Thymus (tissue), 2 donors: ENCODE results near the gene OR4D9. TPM values are rescaled to one million over a fixed set of nuclear protein-coding genes. Genes with fewer than 3 reads are reported as not detected.

Experiments
- polyA plus RNA-seq: library from polyadenylated mRNA; stranded (reverse); fragments of 200-250 nt; gene quantifications from one replicate; pipeline ENCODE4 v1.2.3, GENCODE V29; 2013
- total RNA-seq: library from RNA; stranded (reverse); fragments of 120-200 nt; gene quantifications from one replicate; pipeline ENCODE4 v1.2.4, GENCODE V29; 2013
- donor health status: healthy.

The OR4D9 gene
- total and polyA plus RNA-seq, 2 donors = 0.02 TPM; not detected in 1

Other genes starting within 250 kb of the OR4D9 start
- not detected for gene OR5AN1, start 152.6 kb upstream of the OR4D9 start, total RNA-seq
- under 0.01 TPM for gene OR5AN1, start 152.6 kb upstream of the OR4D9 start, polyA plus RNA-seq
- gene OR5A2, start 85.1 kb upstream of the OR4D9 start, total RNA-seq = not detected
- gene OR5A2, start 85.1 kb upstream of the OR4D9 start, polyA plus RNA-seq = 0.02 TPM
- not detected for gene OR5A1, start 75.1 kb upstream of the OR4D9 start, total RNA-seq
- under 0.01 TPM for gene OR5A1, start 75.1 kb upstream of the OR4D9 start, polyA plus RNA-seq
- gene OR4D6, start 54.6 kb upstream of the OR4D9 start, total RNA-seq = not detected
- 0.05 TPM for gene OR4D6, start 54.6 kb upstream of the OR4D9 start, polyA plus RNA-seq
- not detected for gene OR4D10, start 38.2 kb upstream of the OR4D9 start, total RNA-seq
- under 0.01 TPM for gene OR4D10, start 38.2 kb upstream of the OR4D9 start, polyA plus RNA-seq
- gene OR4D11, start 8.0 kb upstream of the OR4D9 start, total RNA-seq = not detected
- not detected for gene OR4D11, start 8.0 kb upstream of the OR4D9 start, polyA plus RNA-seq
- 17.5 TPM for gene OSBP, start 104.2 kb downstream of the OR4D9 start, total RNA-seq
- 21.5 TPM for gene OSBP, start 104.2 kb downstream of the OR4D9 start, polyA plus RNA-seq
- gene PATL1, start 157.5 kb downstream of the OR4D9 start, total RNA-seq = 6.0 TPM
- gene PATL1, start 157.5 kb downstream of the OR4D9 start, polyA plus RNA-seq = 13.0 TPM
- gene OR10V1, start 202.3 kb downstream of the OR4D9 start, total RNA-seq = not detected
- not detected for gene OR10V1, start 202.3 kb downstream of the OR4D9 start, polyA plus RNA-seq
- 9.4 TPM for gene STX3, start 243.8 kb downstream of the OR4D9 start, total RNA-seq
- 14.1 TPM for gene STX3, start 243.8 kb downstream of the OR4D9 start, polyA plus RNA-seq